Skeletal muscle satellite cell (primary cell): Measurements from ENCODE around the gene PGM5.
"Not testable (repeated sequence)": the region's sequence is repeated elsewhere in the genome, so short reads cannot be mapped to it uniquely, and the experiment has no call there.

Experiments used
- H3K27me3 ChIP-seq: 2 replicates; pipeline ENCODE4 v1.7.0; 2013; ENCODE audit warnings: low read length; ENCODE audit not compliant: control insufficient read depth, insufficient read depth
- H3K36me3 ChIP-seq: 2 replicates; pipeline ENCODE4 v1.7.0; 2013; ENCODE audit warnings: mild to moderate bottlenecking, control low read depth, low read length; ENCODE audit not compliant: insufficient read depth
- H3K4me1 ChIP-seq: 2 replicates; pipeline ENCODE4 v1.7.0; 2013; ENCODE audit warnings: low read length; ENCODE audit not compliant: control insufficient read depth, insufficient read depth
- H3K4me2 ChIP-seq: 2 replicates; pipeline ENCODE4 v1.7.0; 2013; ENCODE audit warnings: mild to moderate bottlenecking, low read length
- H3K4me3 ChIP-seq: 2 replicates; pipeline ENCODE4 v1.7.0; 2013; ENCODE audit warnings: low read length
- H3K9ac ChIP-seq: 2 replicates; pipeline ENCODE4 v1.7.0; 2013; ENCODE audit warnings: mild to moderate bottlenecking, low read depth, low read length, moderate library complexity
- H3K9me3 ChIP-seq: replicated peaks from 2 replicates; pipeline ENCODE4 v1.7.0; 2013; ENCODE audit warnings: mild to moderate bottlenecking, control low read depth, low read length

PGM5 gene

GRCh38 chr9:68338000-68338399, 18.4 kb upstream of the PGM5 start:
- not testable (repeated sequence) for H3K27me3 ChIP-seq, H3K9me3 ChIP-seq, H3K36me3 ChIP-seq, H3K4me3 ChIP-seq, H3K4me1 ChIP-seq, H3K4me2 ChIP-seq, H3K9ac ChIP-seq

GRCh38 chr9:68342265-68343025, 14.0 kb upstream of the PGM5 start:
- H3K4me1 ChIP-seq, H3K36me3 ChIP-seq, H3K27me3 ChIP-seq, H3K4me2 ChIP-seq, H3K4me3 ChIP-seq, H3K9ac ChIP-seq, H3K9me3 ChIP-seq: not testable (repeated sequence)

GRCh38 chr9:68343242-68343641, 13.2 kb upstream of the PGM5 start:
- not testable (repeated sequence) for H3K36me3 ChIP-seq, H3K4me1 ChIP-seq, H3K27me3 ChIP-seq, H3K9ac ChIP-seq, H3K4me3 ChIP-seq, H3K9me3 ChIP-seq, H3K4me2 ChIP-seq

GRCh38 chr9:68343992-68344391, 12.4 kb upstream of the PGM5 start:
- not testable (repeated sequence) for H3K4me2 ChIP-seq, H3K9ac ChIP-seq, H3K36me3 ChIP-seq, H3K9me3 ChIP-seq, H3K4me3 ChIP-seq, H3K4me1 ChIP-seq, H3K27me3 ChIP-seq

- not testable (repeated sequence) for H3K9ac ChIP-seq
Observed at GRCh38 chr9:68351689-68352088, 4.7 kb upstream of the PGM5 start.

GRCh38 chr9:68355993-68356379, 425 bp upstream of the PGM5 start:
- H3K9ac ChIP-seq, H3K4me2 ChIP-seq, H3K36me3 ChIP-seq, H3K9me3 ChIP-seq, H3K4me3 ChIP-seq, H3K4me1 ChIP-seq, H3K27me3 ChIP-seq: not testable (repeated sequence)

More at GRCh38 chr9:68351689-68352088, 4.7 kb upstream of the PGM5 start:
- H3K36me3 ChIP-seq, H3K4me2 ChIP-seq, H3K4me1 ChIP-seq, H3K9me3 ChIP-seq, H3K27me3 ChIP-seq, H3K4me3 ChIP-seq: not testable (repeated sequence)

GRCh38 chr9:68357119-68357714, 806 bp downstream of the PGM5 start:
- H3K4me2 ChIP-seq: peak overlapping the region; percentile 74
- not testable (repeated sequence) for H3K4me1 ChIP-seq, H3K9ac ChIP-seq, H3K9me3 ChIP-seq, H3K36me3 ChIP-seq, H3K27me3 ChIP-seq
- H3K4me3 ChIP-seq: peak overlapping the region; percentile 60

- not testable (repeated sequence) for H3K36me3 ChIP-seq, H3K4me2 ChIP-seq, H3K9ac ChIP-seq, H3K27me3 ChIP-seq, H3K4me1 ChIP-seq, H3K9me3 ChIP-seq, H3K4me3 ChIP-seq
Observed at GRCh38 chr9:68366933-68367547, 10.6 kb downstream of the PGM5 start.

- not testable (repeated sequence) for H3K4me1 ChIP-seq, H3K9me3 ChIP-seq, H3K4me2 ChIP-seq, H3K4me3 ChIP-seq, H3K36me3 ChIP-seq, H3K9ac ChIP-seq, H3K27me3 ChIP-seq
Observed at GRCh38 chr9:68375789-68376188, 19.4 kb downstream of the PGM5 start.

- H3K9me3 ChIP-seq, H3K4me1 ChIP-seq, H3K36me3 ChIP-seq, H3K27me3 ChIP-seq, H3K9ac ChIP-seq, H3K4me2 ChIP-seq, H3K4me3 ChIP-seq: not testable (repeated sequence)
Observed at GRCh38 chr9:68377723-68378122, 21.3 kb downstream of the PGM5 start.

GRCh38 chr9:68383894-68384293, 27.5 kb downstream of the PGM5 start:
- H3K9ac ChIP-seq, H3K27me3 ChIP-seq, H3K4me1 ChIP-seq, H3K36me3 ChIP-seq, H3K9me3 ChIP-seq, H3K4me3 ChIP-seq, H3K4me2 ChIP-seq: not testable (repeated sequence)

- not testable (repeated sequence) for H3K27me3 ChIP-seq, H3K4me1 ChIP-seq, H3K4me2 ChIP-seq, H3K9ac ChIP-seq, H3K9me3 ChIP-seq, H3K36me3 ChIP-seq, H3K4me3 ChIP-seq
Observed at GRCh38 chr9:68389558-68389957, 33.1 kb downstream of the PGM5 start.
